HL-60/S4 (cell line): ENCODE data around the gene B4GALNT4.
"Not testable (repeated sequence)": the region's sequence is repeated elsewhere in the genome, so short reads cannot be mapped to it uniquely, and the experiment has no call there.

Source experiments
- in situ Hi-C: fragments of 300-500 bp; cut with MboI; formaldehyde crosslinking; loops from 2 replicates; pipeline ENCODE4 v1.14.3; 2022; ENCODE audit warnings: low sequenced_read_pairs

B4GALNT4 gene

GRCh38 chr11:335779-336658 is 33.3 kb upstream of the B4GALNT4 start:
- in situ Hi-C loops: no loop called here

- in situ Hi-C loops: no loop called here
These were observed 32.6 kb upstream of the B4GALNT4 start for GRCh38 chr11:336659-337198.

DNA sequence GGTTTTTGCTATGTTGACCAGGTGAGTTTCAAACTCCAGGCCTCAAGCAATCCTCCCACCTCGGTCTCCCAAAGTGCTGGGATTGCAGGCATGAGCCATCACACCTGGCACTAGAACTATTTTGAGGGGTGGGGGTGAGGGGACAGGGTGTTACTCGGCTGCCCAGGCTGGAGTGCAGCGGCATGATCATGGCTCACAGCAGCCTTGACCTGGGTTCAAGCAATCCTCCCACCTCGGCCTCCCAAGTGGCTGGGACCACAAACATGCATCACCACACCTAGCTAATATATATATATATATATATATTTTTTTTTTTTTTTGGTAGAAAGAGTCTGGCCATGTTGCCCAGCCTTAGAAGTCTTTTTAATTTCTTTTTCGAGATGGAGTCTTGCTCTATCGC is 31.6 kb upstream of the B4GALNT4 start:
- in situ Hi-C loops: no loop called here

GRCh38 chr11:339963-340362 is 29.3 kb upstream of the B4GALNT4 start:
- in situ Hi-C loops: no loop called here

DNA sequence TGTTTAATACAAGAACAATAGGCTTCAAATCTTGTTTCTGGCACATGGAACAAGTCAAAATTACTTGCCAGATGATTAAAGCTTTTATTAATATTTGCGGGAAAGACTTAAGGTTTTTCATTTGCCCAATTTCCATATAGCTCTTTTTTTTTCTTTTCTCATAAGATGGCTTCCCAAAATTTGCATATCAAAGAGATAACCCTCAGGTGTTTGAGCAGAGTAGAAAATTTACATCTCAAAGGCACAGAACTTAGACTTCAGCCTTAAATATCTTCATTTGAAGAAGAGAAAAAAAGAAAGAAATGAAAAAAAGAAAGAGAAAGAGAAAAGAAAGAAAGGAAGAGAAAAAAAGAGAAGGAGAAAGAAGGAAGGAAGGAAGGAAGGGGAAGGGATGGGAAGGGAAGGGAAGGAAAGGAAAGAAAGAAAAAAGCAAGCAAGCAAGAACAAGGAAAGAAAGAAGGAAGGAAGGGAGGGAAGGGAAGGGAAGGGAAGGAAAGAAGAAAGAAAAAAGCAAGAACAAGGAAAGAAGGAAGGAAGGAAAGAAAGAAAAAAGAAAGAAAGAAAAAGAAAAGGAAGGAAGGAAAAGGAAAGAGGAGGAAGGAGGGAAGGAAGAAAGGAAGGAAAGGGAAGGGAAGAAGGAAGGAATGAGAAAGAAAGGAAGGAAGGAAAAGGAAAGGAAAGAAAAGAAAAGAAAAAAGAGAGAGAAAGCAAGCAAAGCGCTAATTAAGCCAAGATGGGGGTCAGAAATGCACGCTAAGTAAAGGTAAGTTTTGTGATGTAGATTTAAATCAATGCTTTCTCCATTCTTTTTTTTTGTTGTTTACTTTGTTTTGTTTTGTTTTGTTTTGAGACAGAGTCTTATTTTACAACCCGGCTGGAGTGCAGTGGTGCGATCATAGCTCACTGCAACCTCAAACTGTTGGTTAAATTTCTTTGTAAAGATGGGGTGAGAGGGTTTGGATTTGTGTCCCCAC is 28.5 kb upstream of the B4GALNT4 start:
- in situ Hi-C loops: no loop called here

DNA sequence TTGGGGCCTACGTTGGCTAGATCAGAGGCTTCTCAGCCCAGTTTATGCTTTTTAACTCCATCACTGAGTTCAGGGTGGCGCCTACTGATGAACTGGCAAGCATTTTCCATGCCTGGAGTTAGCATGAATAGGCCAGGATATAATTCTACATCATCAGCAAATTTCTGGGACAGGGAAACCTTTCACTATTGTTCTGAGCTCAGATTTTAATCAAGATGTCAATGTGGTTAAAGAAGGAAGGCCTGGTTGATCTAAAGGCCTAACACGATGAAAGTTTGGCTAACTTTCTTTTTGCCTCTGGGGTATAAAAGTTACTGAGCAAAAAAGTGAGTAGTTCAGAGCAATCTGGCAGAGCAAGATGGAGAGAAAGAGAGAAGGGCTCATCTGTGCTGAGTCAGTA is 27.0 kb upstream of the B4GALNT4 start:
- in situ Hi-C loops: no loop called here

DNA sequence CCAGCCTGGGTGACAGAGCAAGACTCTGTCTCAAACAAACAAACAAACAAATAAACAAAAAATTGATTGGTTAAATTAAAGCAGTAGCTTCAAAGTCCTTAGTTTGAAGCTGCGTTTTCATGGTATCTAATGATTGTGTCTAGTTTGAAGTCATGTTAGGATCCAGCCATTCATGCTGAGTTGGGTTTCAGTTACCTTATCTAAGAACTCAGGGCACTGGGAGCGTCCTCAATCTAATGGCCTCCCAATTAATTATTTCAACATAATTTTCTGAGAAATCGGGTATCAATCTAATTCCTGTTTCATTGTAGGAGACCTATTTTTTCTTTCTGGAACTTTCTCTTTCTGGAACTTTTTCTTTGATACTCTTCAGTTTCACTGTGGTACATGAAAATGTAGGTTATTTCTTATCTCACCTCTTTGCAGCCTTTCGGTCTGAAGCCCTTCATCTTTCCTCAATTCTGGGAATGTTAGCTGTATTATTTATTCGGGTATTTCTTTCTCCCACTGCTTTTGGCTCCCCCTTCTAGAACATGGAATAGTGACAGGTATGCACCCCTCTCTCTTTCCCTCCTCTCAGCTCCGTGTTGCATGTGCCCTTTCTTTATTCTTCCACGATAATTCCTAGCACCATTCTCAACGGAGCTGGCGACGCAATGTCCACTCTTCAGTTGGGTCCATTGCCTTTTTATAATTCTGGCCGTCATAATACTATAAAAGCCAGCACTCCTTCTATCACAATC is 24.3 kb upstream of the B4GALNT4 start:
- in situ Hi-C loops: no loop called here

DNA sequence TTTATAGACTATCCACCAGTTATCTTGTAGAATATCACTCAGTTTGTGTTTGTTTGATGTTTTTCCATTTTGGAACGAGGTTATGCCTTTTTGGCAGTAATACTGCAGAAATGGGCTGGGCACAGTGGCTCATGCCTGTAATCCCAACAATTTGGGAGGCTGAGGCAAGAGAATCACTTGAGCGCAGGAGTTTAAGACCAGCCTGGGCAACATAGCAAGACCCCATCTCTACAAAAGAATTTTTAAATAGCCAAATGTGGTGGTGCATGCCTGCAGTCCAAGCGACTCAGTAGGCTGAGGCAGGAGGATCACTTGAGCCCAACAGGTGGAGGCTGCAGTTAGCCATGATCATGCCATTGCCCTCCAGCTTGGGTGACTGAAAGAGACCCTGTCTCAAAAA is 22.8 kb upstream of the B4GALNT4 start:
- in situ Hi-C loops: no loop called here

- in situ Hi-C loops: not testable (repeated sequence)
These were observed 19.9 kb upstream of the B4GALNT4 start for GRCh38 chr11:349270-349954.

GRCh38 chr11:350033-350722 is 19.1 kb upstream of the B4GALNT4 start:
- in situ Hi-C loops: not testable (repeated sequence)

DNA sequence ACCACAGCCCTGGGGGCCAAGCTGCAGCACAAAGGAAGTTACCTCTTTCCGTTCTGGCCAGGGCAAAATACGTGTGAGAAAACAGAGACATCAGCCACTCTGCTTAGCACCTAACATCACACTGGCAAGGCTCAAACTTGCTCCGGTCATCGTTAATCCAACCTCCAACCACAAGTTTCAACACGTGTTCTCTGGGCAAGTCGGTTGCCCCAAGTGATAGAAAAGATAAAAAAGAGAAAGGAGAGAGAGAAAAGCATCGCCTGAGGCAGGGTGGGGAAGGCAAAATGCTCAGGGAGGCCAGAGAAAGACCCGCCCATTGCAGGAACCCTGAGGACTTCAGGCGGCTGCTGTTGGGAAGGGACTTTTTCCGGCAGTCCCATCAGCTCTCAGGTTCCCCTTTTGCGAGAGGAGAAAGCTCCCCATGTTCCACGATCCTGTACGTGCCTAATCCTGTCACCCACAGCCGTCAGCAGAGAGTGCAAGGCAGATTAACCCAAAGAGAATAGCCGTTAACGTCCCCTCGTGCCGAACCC is 18.5 kb upstream of the B4GALNT4 start:
- in situ Hi-C loops: no loop called here

DNA sequence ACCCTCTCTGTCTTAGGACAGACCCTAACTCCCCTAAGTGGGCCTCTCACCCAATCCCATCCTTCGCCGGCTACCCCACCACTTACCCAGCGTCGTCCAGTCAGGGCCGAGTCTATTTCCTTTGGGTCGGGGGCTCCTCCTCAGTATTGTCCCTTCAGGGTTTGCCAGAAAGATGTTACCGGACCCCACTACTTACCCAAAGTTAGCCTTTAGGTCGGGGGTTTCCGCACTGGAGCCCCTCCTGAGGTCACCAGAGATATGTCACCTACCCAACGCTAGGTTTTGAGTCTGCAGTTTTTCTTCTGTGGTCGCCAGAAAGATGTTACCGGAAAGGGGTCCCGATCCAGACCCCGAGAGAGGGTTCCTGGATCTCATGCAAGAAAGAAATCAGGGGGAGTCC is 17.9 kb upstream of the B4GALNT4 start:
- in situ Hi-C loops: no loop called here

DNA sequence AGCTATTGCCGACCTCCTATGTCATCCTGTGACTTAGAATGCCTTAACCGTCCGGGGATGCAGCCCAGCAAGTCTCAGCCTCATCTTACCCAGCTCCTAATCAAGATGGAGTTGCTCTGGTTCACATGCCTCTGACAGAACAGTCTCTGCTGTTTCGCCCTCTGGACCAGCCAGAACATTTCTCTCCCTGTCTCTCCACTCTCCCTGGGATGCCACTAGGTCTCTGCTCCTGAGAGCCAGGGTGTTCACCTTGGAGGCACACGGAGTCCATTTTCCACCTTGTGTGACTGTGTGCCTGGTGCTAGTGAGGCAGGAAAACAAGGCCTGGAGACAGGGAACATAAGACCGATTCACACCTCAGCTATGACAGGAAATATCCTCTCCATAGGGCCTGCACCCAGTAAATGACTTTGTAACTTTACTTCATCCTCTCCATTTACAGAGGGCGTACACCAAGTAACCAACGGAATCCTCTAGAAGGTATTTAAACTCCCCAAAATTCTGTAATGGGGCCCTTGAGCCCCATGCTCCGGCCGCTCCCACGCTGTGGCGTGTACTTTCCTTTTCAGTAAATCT is 16.8 kb upstream of the B4GALNT4 start:
- in situ Hi-C loops: no loop called here

- in situ Hi-C loops: no loop called here
These were observed 16.0 kb upstream of the B4GALNT4 start for GRCh38 chr11:353179-353873.

DNA sequence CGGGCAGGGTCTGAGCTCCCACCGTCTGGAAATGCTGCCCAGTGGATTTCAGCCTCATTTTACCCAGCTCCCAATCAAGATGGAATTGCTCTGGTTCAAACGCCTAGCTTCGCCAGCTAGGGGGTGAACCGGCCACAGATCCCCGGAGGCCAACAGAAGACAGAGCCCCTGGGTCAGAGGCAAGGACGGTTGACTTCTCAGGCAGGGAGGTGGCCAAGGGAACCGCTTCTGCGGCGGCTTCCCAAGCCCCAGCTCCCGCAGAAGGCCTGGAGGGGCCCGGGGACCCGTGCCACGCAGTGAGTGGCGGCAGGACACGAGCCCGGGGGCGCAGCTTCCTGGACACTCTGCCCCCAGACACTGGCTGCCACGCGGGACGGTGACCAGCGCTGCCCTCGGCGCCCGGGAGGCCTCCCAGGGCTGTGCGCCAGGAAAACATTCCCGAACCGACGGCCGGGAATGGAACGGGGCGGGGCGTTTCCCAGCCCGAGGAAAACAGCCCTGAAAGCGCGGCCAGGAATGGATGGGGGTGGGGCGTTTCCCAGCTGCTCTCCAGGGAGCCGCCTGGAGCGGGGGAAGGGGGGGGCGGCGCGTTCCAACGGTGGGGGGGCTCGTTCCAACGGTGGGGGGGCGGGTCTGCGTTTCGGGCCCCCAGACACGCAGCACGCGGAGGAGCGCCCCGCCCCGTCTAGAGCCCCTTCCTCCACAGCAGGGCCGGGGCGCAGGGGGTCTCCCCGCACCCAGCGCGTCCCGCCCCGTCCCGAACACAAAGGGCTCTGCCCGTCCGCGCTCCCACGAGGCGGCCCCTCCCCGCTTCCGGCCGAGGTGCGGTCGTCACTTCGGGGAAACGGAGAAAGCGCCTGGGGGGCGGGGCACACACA is 13.5 kb upstream of the B4GALNT4 start:
- in situ Hi-C loops: no loop called here

GRCh38 chr11:356610-357009 is 12.7 kb upstream of the B4GALNT4 start:
- in situ Hi-C loops: no loop called here

- in situ Hi-C loops: no loop called here
These were observed 11.7 kb upstream of the B4GALNT4 start for GRCh38 chr11:357582-357981.
